OCI-LY3 (cell line): ENCODE results near the gene LUZP4.

Experiments used
- H2AFZ ChIP-seq: fragments of 200-600, 300-600 bp; shearing (Covaris generic); 2 replicates; pipeline ENCODE4 v1.6.0; 2014; ENCODE audit warnings: antibody characterized with exemption, low read depth, low read length
- H3K27ac ChIP-seq: fragments of 200-600, 300-600 bp; sonication (generic); 2 replicates; pipeline ENCODE4 v1.5.1; 2014; ENCODE audit warnings: mild to moderate bottlenecking, low read length, moderate library complexity, mixed read lengths
- H3K27me3 ChIP-seq: fragments of 200-600, 300-600 bp; sonication (generic); 2 replicates; pipeline ENCODE4 v1.6.1; 2014; ENCODE audit warnings: low read depth, low read length, mixed read lengths
- H3K36me3 ChIP-seq: fragments of 200-600, 300-600 bp; sonication (generic); replicated peaks from 2 replicates; pipeline ENCODE3; 2014; ENCODE audit warnings: low read depth, low read length, mixed read lengths
- H3K4me1 ChIP-seq: fragments of 300-600, 200-600 bp; sonication (generic); 2 replicates; pipeline ENCODE4 v1.6.1; 2014; ENCODE audit warnings: low read length, mixed read lengths
- H3K4me2 ChIP-seq: fragments of 200-600, 300-600 bp; sonication (generic); 2 replicates; pipeline ENCODE4 v1.6.1; 2014; ENCODE audit warnings: low read length, mixed read lengths
- H3K4me3 ChIP-seq: fragments of 300-600, 200-600 bp; sonication (generic); 2 replicates; pipeline ENCODE4 v1.5.1; 2014; ENCODE audit warnings: antibody characterized with exemption, mild to moderate bottlenecking, low read length, moderate library complexity
- H3K79me2 ChIP-seq: fragments of 300-600, 200-600 bp; shearing (Covaris generic); 2 replicates; pipeline ENCODE4 v1.6.1; 2014; ENCODE audit warnings: mild to moderate bottlenecking, low read length, mixed read lengths
- H3K9ac ChIP-seq: fragments of 300-600, 200-600 bp; shearing (Covaris generic); 2 replicates; pipeline ENCODE4 v1.6.0; 2014; ENCODE audit warnings: mild to moderate bottlenecking, low read length, moderate library complexity
- H3K9me3 ChIP-seq: fragments of 200-600, 300-600 bp; shearing (Covaris generic); 2 replicates; pipeline ENCODE4 v1.6.1; 2014; ENCODE audit warnings: low read length, mixed read lengths; ENCODE audit not compliant: insufficient read depth
- H4K20me1 ChIP-seq: fragments of 200-600, 300-600 bp; sonication (generic); 2 replicates; pipeline ENCODE4 v1.6.1; 2016; ENCODE audit warnings: low read length, mixed read lengths; ENCODE audit not compliant: insufficient read depth
- CTCF ChIP-seq: fragments of 200-600, 300-600 bp; sonication (generic); IDR thresholded peaks from 2 replicates; pipeline ENCODE4 v1.5.1; 2014; ENCODE audit warnings: antibody characterized with exemption, low read length, low read depth
- EZH2phosphoT487 ChIP-seq: fragments of 200-600 bp; shearing (Covaris generic); IDR thresholded peaks from 2 replicates; pipeline ENCODE4 v1.6.1; 2018; ENCODE audit warnings: antibody characterized with exemption, mixed run types, low read depth

The LUZP4 gene

GRCh38 chrX:115348446-115349225, 59.1 kb downstream of the LUZP4 start:
- no peak overlapping the region for H2AFZ ChIP-seq
- H3K27me3 ChIP-seq: no peaks in the 10 kb centered on the region
- no peaks in the 10 kb centered on the region for H3K9me3 ChIP-seq
- H3K36me3 ChIP-seq: no peaks in the 10 kb centered on the region
- no peak overlapping the region for H3K9ac ChIP-seq
- H3K79me2 ChIP-seq: no peaks in the 10 kb centered on the region
- TF ChIP-seq CTCF (no peak), EZH2phosphoT487 (no peak)
- H3K4me3 ChIP-seq: no peak overlapping the region
- no peak overlapping the region for H3K27ac ChIP-seq
- no peaks in the 10 kb centered on the region for H3K4me1 ChIP-seq
- H3K4me2 ChIP-seq: no peak overlapping the region
- no peaks in the 10 kb centered on the region for H4K20me1 ChIP-seq

- no peak overlapping the region for H3K27ac ChIP-seq
- H3K79me2 ChIP-seq: no peaks in the 10 kb centered on the region
These were observed 61.3 kb downstream of the LUZP4 start for GRCh38 chrX:115350711-115351381.

GRCh38 chrX:115356369-115356768, 66.9 kb downstream of the LUZP4 start:
- H3K4me2 ChIP-seq: no peak overlapping the region
- no peak for TF ChIP-seq CTCF
- TF ChIP-seq EZH2phosphoT487: no peak
- no peak overlapping the region for H3K27ac ChIP-seq
- no peaks in the 10 kb centered on the region for H3K4me1 ChIP-seq
- H3K9ac ChIP-seq: no peak overlapping the region
- H3K27me3 ChIP-seq: no peaks in the 10 kb centered on the region
- H2AFZ ChIP-seq: no peak overlapping the region
- no peak overlapping the region for H3K4me3 ChIP-seq
- H3K79me2 ChIP-seq: no peaks in the 10 kb centered on the region
- no peaks in the 10 kb centered on the region for H4K20me1 ChIP-seq
- H3K36me3 ChIP-seq: no peaks in the 10 kb centered on the region
- no peaks in the 10 kb centered on the region for H3K9me3 ChIP-seq

More at GRCh38 chrX:115350711-115351381, 61.3 kb downstream of the LUZP4 start:
- Histone ChIP-seq H4K20me1 (no peaks in the 10 kb centered on the region), H3K4me2 (no peak overlapping the region), H3K36me3 (no peaks in the 10 kb centered on the region), H3K9ac (no peak overlapping the region), H3K4me3 (no peak overlapping the region), H3K27me3 (no peaks in the 10 kb centered on the region), H3K4me1 (no peaks in the 10 kb centered on the region), H3K9me3 (no peaks in the 10 kb centered on the region), H2AFZ (no peak overlapping the region)
- TF ChIP-seq EZH2phosphoT487 (no peak), CTCF (no peak)
